CD4-positive, alpha-beta T cell treated with Interleukin-21 for 1 hour (primary cell): ENCODE measurements around the gene TASOR.

Experiments used
- DNase-seq: peaks from one replicate; pipeline ENCODE4 v3.0.0-alpha.2; 2020

Gene TASOR

DNA sequence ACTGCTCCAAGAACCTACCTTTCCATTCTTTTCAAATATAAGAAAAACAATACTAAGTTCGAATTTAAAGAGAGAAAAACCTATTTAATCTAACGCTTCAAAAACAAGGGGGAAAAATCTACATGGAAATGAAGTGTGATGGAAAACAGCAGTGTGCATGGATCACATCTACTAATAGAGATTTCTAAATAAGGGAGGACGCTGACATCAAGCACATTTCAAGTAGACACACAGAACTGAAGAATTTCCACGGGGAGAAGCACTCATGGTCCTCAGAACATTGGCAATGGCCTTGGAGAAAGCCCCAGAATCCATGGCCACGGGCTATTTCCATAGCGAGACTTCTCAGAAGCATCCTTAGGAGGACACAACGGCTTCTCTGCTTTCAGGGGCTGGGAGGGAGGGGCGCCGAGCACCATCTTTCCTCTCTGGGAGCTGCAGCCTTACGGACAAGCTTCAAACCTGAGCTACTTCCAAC is 1.0 kb downstream of the TASOR start:
- DNase-seq, result no peak

DNA sequence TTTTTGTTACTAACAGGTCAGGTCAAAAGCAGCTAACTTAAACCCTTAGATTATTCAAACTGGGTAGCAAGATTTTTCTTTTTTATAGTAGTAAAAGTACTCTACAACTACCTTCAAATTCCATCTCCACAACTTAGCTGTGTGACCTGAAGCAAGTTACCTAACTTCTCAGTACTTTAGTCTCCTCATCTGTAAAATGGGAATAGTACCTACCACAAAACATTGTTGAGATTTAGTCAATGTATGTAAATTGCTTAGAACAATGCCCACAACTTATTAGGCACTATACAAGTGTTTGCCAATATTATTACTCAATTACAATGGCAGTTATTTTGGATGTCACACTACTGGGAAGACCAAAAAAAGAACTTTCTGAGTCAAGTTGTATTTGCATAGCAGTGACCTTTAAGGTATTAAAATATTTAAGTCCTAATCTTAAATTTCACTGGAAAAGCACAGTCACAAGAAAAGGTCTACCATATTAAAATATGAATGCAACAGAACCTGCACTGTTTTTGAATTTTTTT is 2.9 kb downstream of the TASOR start:
- DNase-seq, result no peak

DNA sequence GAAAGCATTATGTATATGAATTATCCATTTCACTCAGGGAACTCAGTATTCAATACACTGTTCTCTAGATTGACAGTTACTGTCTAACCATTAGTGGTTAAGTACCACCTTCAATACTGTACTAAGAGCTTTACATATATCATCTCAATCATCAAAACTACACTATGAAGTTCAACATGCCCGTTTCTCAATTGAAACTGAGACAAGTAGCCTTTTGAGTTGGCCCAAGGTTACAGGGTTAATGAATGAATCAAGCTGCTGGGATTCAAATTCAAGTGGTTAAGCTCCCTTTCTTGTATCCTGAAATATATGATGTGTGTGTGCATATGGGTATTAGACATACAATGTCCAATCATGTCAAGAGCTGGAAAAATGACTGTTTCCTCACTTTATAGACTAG is 5.8 kb downstream of the TASOR start:
- no peak for DNase-seq

DNA sequence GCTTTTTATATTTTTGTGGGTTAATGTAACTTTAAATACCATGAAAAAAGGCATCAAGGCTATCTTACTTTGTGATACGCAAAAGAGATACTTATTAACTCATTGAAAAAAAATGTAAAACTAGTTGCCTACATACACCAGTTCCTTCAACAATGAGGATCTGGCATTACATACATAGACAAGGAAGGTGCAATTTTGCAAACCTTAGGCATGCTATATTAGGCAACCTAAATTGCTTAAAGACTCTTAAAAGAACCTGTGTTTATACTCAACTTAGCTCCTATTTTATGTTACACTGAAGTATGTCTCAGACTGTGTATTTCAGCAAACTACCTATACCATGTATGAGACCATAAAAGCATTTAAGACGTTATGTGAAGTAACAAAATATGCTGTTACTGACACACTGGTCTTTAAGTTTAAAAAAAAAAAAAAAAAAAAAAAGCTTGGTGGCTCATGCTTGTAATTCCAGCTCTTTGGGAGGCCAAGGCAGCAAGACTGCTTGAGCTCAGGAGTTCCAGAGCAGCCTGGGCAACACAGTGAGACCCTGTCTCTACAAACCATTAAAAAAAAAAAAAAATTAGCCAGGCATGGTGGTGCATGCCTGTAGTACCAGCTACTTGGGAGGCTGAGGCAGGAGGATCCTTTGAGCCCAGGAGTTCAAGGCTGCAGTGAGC is 9.1 kb downstream of the TASOR start:
- DNase-seq, result no peak

GRCh38 chr3:56667973-56668579 is 15.0 kb downstream of the TASOR start:
- no peak for DNase-seq

- no peak for DNase-seq
Measured at GRCh38 chr3:56664823-56665222, 18.2 kb downstream of the TASOR start.

DNA sequence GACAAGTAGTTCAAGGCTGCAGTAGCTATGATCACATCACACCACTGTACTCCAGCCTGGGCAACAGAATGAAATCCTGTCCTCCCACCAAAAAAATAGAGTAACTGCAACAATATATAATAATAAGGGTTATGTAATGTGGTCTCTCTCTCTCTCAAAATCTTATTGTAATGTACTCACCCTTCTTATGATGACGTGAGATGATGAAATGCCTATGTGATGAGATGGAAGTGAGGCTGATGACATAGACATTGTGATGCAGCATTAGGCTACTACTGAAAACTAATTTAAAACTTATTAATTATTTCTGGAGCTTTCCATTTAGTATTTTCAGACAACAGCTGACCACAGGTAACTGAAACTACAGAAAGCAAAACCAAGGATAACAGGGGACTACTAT is 27.4 kb downstream of the TASOR start:
- no peak for DNase-seq

DNA sequence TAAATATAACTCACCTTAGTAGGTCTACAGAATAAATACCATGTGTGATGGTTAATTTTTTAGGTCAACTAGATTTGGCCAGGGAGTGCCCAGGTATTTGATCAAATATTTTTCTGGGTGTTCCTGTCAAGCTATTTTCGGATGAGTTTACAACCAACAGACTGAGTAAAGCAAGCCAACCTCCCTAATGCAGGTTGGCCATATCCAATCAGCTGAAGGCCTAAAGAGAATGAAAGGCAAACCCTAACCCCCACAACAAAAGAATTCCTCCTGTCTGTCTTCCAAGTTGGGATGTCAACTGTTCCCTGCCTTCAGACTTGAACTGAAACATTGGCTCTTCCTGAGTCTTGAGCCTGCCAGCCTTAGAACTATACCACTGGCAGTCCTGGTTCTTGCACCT is 28.6 kb downstream of the TASOR start:
- no peak for DNase-seq

DNA sequence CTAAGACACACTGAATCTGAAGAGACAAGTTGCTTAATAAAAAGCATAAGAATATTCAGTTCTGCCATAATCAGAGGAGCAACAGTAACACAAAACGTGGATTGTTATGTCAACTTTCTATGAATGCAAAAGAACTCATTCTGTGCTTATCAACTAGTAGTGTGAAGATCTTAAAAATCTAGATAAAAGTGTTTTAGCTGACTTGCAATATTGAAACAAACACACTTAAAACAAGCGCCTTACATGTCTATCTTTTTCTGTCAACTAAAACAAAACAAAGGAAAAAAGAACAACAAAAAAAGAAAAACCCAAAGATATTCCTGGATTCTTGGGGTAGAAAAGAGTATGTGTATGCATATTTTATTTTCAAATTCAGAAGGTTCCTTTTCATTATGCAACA is 37.7 kb downstream of the TASOR start:
- no peak for DNase-seq

- no peak for DNase-seq
Measured at GRCh38 chr3:56633602-56634535, 49.2 kb downstream of the TASOR start.
